HG03558 (cell line): Measurements from ENCODE around the gene MRPL21.

Experiments used
- ATAC-seq: cut with Tn5 transposase; IDR thresholded peaks from one replicate; pipeline ENCODE4 v1.9.1; 2021; ENCODE audit warnings: moderate number of reproducible peaks; ENCODE audit not compliant: unreplicated experiment; ENCODE audit errors: extremely low read depth

The MRPL21 gene

GRCh38 chr11:68935516-68936357 lies 32.1 kb upstream of the MRPL21 start:
- no peak for ATAC-seq

GRCh38 chr11:68935066-68935465 lies 31.4 kb upstream of the MRPL21 start:
- no peak for ATAC-seq

- no peak for ATAC-seq
Observed at GRCh38 chr11:68934666-68935065, 31.0 kb upstream of the MRPL21 start.

- no peak for ATAC-seq
Observed at GRCh38 chr11:68934321-68934645, 30.7 kb upstream of the MRPL21 start.

- ATAC-seq, result no peak
Observed at GRCh38 chr11:68933605-68934320, 30.1 kb upstream of the MRPL21 start.

- no peak for ATAC-seq
Observed at GRCh38 chr11:68932933-68933577, 29.4 kb upstream of the MRPL21 start.

GRCh38 chr11:68932358-68932757 lies 28.7 kb upstream of the MRPL21 start:
- ATAC-seq, result no peak

- ATAC-seq, result no peak
Observed at GRCh38 chr11:68931911-68932310, 28.3 kb upstream of the MRPL21 start.

- no peak for ATAC-seq
Observed at GRCh38 chr11:68930991-68931855, 27.6 kb upstream of the MRPL21 start.

GRCh38 chr11:68929706-68930570 lies 26.3 kb upstream of the MRPL21 start:
- ATAC-seq, result no peak

GRCh38 chr11:68929135-68929534 lies 25.5 kb upstream of the MRPL21 start:
- no peak for ATAC-seq

- no peak for ATAC-seq
Observed at GRCh38 chr11:68928136-68928880, 24.7 kb upstream of the MRPL21 start.

- no peak for ATAC-seq
Observed at GRCh38 chr11:68927280-68928135, 23.9 kb upstream of the MRPL21 start.

GRCh38 chr11:68925611-68926010 lies 22.0 kb upstream of the MRPL21 start:
- ATAC-seq, result no peak

- ATAC-seq, result no peak
Observed at GRCh38 chr11:68924073-68924925, 20.7 kb upstream of the MRPL21 start.

- ATAC-seq, result no peak
Observed at GRCh38 chr11:68923614-68924013, 20.0 kb upstream of the MRPL21 start.

GRCh38 chr11:68916439-68916838 lies 12.8 kb upstream of the MRPL21 start:
- ATAC-seq, result no peak
